HEK293T (cell line): ENCODE measurements around the gene SLX4IP.

Source experiments
- BHLHE40 ChIP-seq: fragments of 450-650 bp; IDR thresholded peaks from 2 replicates; pipeline ENCODE4 v1.6.1; 2016; ENCODE audit warnings: mild to moderate bottlenecking, moderate library complexity, borderline replicate concordance
- CTBP1 ChIP-seq: fragments of 450-650 bp; IDR thresholded peaks from 2 replicates; pipeline ENCODE4 v1.6.1; 2016; ENCODE audit warnings: borderline replicate concordance
- FOXA1 ChIP-seq: fragments of 450-650 bp; IDR thresholded peaks from 2 replicates; pipeline ENCODE4 v1.6.1; 2016; ENCODE audit warnings: mild to moderate bottlenecking
- FOXK2 ChIP-seq: fragments of 450-650 bp; IDR thresholded peaks from 2 replicates; pipeline ENCODE4 v1.6.1; 2016; ENCODE audit warnings: mild to moderate bottlenecking
- FOXM1 ChIP-seq: fragments of 450-650 bp; IDR thresholded peaks from 2 replicates; pipeline ENCODE4 v1.6.1; 2017; ENCODE audit warnings: mild to moderate bottlenecking, borderline replicate concordance
- NFRKB ChIP-seq: fragments of 450-650 bp; IDR thresholded peaks from 2 replicates; pipeline ENCODE4 v1.6.1; 2016; ENCODE audit warnings: mild to moderate bottlenecking, moderate library complexity
- SP1 ChIP-seq: fragments of 450-650 bp; IDR thresholded peaks from 2 replicates; pipeline ENCODE4 v1.6.1; 2017
- SUZ12 ChIP-seq: fragments of 450-650 bp; IDR thresholded peaks from 2 replicates; pipeline ENCODE4 v1.6.1; 2016; ENCODE audit warnings: mild to moderate bottlenecking

DNA sequence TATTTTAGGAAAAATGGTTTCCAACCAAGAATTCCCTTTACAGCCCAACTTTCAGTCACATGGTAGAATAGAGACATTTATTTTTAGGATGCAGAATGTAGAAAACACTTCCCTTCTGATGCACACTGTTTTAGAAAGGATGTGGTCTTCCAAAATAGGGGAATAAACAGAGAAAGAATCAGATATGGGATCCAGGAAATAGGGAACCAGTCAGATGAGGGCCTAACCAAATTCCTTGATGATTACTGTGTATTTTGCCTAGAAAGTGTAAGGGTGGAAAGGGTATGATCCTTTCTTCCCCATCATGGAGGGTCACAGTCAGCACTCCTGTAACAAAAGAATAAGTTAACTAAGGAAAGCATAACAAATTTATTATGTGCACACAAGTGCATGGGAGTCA, 27.4 kb downstream of the SLX4IP start:
- TF ChIP-seq FOXA1 (no peak), SUZ12 (no peak), FOXK2 (no peak), NFRKB (no peak), SP1 (no peak), BHLHE40 (no peak), FOXM1 (no peak), CTBP1 (no peak)
